Lower leg skin (tissue), 4 donors: ENCODE data around the gene LMNA. TPM values are rescaled to one million over a fixed set of nuclear protein-coding genes. Genes with fewer than 3 reads are reported as not detected.

ENCODE experiments used
- DNase-seq, 2 donors: peaks; one replicate each; pipeline ENCODE4 v3.0.0-alpha.2; 2019; ENCODE audit warnings: low spot score in 2 of 2
- H3K4me3 ChIP-seq: fragments of 200-600 bp; sonication (generic); 2 replicates; pipeline ENCODE4 v1.5.1; 2017; ENCODE audit warnings: mild to moderate bottlenecking, low read depth; ENCODE audit not compliant: poor library complexity, severe bottlenecking
- CTCF ChIP-seq, 3 donors: fragments of 450-650 bp; IDR thresholded peaks; one replicate each; pipeline ENCODE4 v1.5.1; 2016; ENCODE audit warnings: antibody characterized with exemption in 3 of 3, mild to moderate bottlenecking in 3 of 3, moderate library complexity in 2 of 3
- POLR2A ChIP-seq, 2 donors: fragments of 450-650 bp; IDR thresholded peaks; one replicate each; pipeline ENCODE4 v1.6.1; 2016 to 2017; ENCODE audit warnings: antibody characterized with exemption in 2 of 2, mild to moderate bottlenecking in 1 of 2, moderate library complexity in 1 of 2
- WGBS, 2 donors: methylation state at CpG; one replicate each; pipeline ENCODE4 v1.1.5; 2018; 5-methylcytosine and 5-hydroxymethylcytosine counted together
- intact Hi-C: fragments of 100-400 bp; cut with DNase I; formaldehyde crosslinking; loops from one replicate; pipeline ENCODE4 v1.15.0; 2023; ENCODE audit warnings: low total_unique reads
- total RNA-seq, 4 donors: library from RNA; depleted of rRNA; stranded (reverse); fragments of >200 nt; gene quantifications; one replicate each; pipeline ENCODE4 v1.1.0, GENCODE V29; 2016

The LMNA gene
- total RNA-seq, 4 donors from 2014 or later: 530 to 611 (median 555) TPM

DNA sequence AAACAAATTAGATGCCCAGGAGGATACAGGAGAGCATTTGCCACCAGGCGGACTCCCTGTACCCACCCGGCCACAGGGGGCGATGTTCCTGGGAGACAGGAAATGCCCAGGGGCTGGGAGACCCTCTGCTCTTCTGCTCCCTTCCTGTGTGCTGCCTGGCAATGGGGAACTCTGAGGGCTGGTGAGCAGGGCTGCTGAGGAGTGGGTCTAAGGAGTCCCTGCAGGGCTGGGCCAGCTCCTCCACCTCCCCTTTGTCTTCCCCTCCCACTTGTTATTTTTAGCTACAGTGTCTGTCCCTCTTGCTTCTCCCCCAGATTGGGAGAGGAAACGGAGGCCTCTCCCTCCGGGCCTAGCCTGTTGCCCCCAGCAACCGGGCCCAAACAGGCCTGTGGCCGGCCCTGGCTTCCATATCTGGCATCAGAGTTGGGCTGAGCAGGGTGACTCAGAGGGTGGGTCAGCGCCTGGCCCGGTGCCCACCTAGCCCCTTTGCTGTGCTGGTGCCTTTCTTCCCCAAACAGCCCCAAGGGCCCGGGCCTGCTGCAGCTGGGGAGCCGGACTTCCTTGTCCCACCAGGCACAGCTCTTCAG lies 11.6 kb downstream of the LMNA start:
- H3K4me3 ChIP-seq: no peak overlapping the region

GRCh38 chr1:156126630-156127534 lies 12.4 kb downstream of the LMNA start:
- TF ChIP-seq CTCF (IDR thresholded peaks at IDR 0.05): no peak
- no peak for TF ChIP-seq POLR2A (IDR thresholded peaks at IDR 0.05)
- peak in 1 of 2 donors; percentile 95 for DNase-seq
- intact Hi-C loops: no loop called here
- 2 to 9% methylated on average over 8 to 15 of the region's 15 CpGs for WGBS, 2 donors
- H3K4me3 ChIP-seq: no peak overlapping the region

More for the DNA sequence above, 11.6 kb downstream of the LMNA start:
- intact Hi-C loops: no loop called here
- DNase-seq: peak; percentile 89 to 99
- WGBS, 2 donors: 4 to 6% methylated on average over 11 of the region's 11 CpGs
- TF ChIP-seq POLR2A (IDR thresholded peaks at IDR 0.05) (no peak), CTCF (IDR thresholded peaks at IDR 0.05) (no peak)

GRCh38 chr1:156128308-156128653 lies 13.8 kb downstream of the LMNA start:
- TF ChIP-seq CTCF (IDR thresholded peaks at IDR 0.05) (no peak), POLR2A (IDR thresholded peaks at IDR 0.05) (no peak)
- intact Hi-C loops: no loop called here
- 5 to 6% methylated on average over 2 of the region's 2 CpGs for WGBS, 2 donors
- DNase-seq: no peak
- no peak overlapping the region for H3K4me3 ChIP-seq

GRCh38 chr1:156128654-156129597 lies 14.4 kb downstream of the LMNA start:
- intact Hi-C loops: no loop called here
- 2 to 3% methylated on average over 8 of the region's 8 CpGs for WGBS, 2 donors
- TF ChIP-seq CTCF (IDR thresholded peaks at IDR 0.05) (no peak), POLR2A (IDR thresholded peaks at IDR 0.05) (no peak)
- no peak overlapping the region for H3K4me3 ChIP-seq
- no peak for DNase-seq

- 10 to 12% methylated on average over 7 of the region's 7 CpGs for WGBS, 2 donors
- DNase-seq: peak; percentile 92 to 97
- TF ChIP-seq CTCF (IDR thresholded peaks at IDR 0.05) (peak in 2 of 3 donors; percentile 85 to 97), POLR2A (IDR thresholded peaks at IDR 0.05) (no peak)
- H3K4me3 ChIP-seq: no peak overlapping the region
- intact Hi-C loops: loop anchor here (10.0 kb wide), 1 partner anchor 195 kb away; no protein-coding TSS in a partner anchor
Measured at GRCh38 chr1:156129687-156130577, 15.4 kb downstream of the LMNA start.
